RKO (cell line): ENCODE results near the gene TBX3.
A peak's percentile ranks its signal among the peaks of the same experiment; 100 is the strongest.

Experiments used
- DNase-seq: peaks from one replicate; pipeline ENCODE4 v3.0.0-alpha.2; 2016; ENCODE audit warnings: low spot score

The TBX3 gene

GRCh38 chr12:114682785-114683708 is 928 bp downstream of the TBX3 start:
- DNase-seq, result peak; percentile 53

- DNase-seq, result peak; percentile 26
Observed at GRCh38 chr12:114682106-114682784, 1.7 kb downstream of the TBX3 start.

GRCh38 chr12:114681116-114681871 is 2.7 kb downstream of the TBX3 start:
- peak; percentile 56 for DNase-seq

GRCh38 chr12:114680604-114681069 is 3.3 kb downstream of the TBX3 start:
- DNase-seq, result no peak

- DNase-seq, result no peak
Observed at GRCh38 chr12:114679942-114680341, 4.0 kb downstream of the TBX3 start.

- no peak for DNase-seq
Observed at GRCh38 chr12:114679452-114679875, 4.5 kb downstream of the TBX3 start.

GRCh38 chr12:114678718-114679117 is 5.3 kb downstream of the TBX3 start:
- DNase-seq, result no peak

GRCh38 chr12:114678028-114678427 is 5.9 kb downstream of the TBX3 start:
- no peak for DNase-seq

- no peak for DNase-seq
Observed at GRCh38 chr12:114676142-114676741, 7.7 kb downstream of the TBX3 start.

GRCh38 chr12:114674251-114675047 is 9.5 kb downstream of the TBX3 start:
- no peak for DNase-seq

GRCh38 chr12:114673901-114674250 is 10.1 kb downstream of the TBX3 start:
- no peak for DNase-seq

- no peak for DNase-seq
Observed at GRCh38 chr12:114673169-114673833, 10.7 kb downstream of the TBX3 start.

GRCh38 chr12:114672817-114673168 is 11.2 kb downstream of the TBX3 start:
- DNase-seq, result no peak

- DNase-seq, result no peak
Observed at GRCh38 chr12:114671443-114672411, 12.2 kb downstream of the TBX3 start.

GRCh38 chr12:114671066-114671442 is 12.9 kb downstream of the TBX3 start:
- DNase-seq, result no peak

GRCh38 chr12:114670291-114670980 is 13.5 kb downstream of the TBX3 start:
- no peak for DNase-seq

GRCh38 chr12:114669401-114670290 is 14.3 kb downstream of the TBX3 start:
- no peak for DNase-seq

- DNase-seq, result no peak
Observed at GRCh38 chr12:114668886-114669288, 15.1 kb downstream of the TBX3 start.
